Measurements from ENCODE around the gene NR1H3.
A peak's percentile ranks its signal among the peaks of the same experiment; 100 is the strongest.

The NR1H3 gene

GRCh38 chr11:47269829-47270305, 12.1 kb downstream of the NR1H3 start, which contains the start of gene MADD:
MADD (plus strand) TSS chr11:47270133.
- DNase-seq (ENCODE audit: low read depth in 2 of 2): peak; percentile 79 to 91

DNA sequence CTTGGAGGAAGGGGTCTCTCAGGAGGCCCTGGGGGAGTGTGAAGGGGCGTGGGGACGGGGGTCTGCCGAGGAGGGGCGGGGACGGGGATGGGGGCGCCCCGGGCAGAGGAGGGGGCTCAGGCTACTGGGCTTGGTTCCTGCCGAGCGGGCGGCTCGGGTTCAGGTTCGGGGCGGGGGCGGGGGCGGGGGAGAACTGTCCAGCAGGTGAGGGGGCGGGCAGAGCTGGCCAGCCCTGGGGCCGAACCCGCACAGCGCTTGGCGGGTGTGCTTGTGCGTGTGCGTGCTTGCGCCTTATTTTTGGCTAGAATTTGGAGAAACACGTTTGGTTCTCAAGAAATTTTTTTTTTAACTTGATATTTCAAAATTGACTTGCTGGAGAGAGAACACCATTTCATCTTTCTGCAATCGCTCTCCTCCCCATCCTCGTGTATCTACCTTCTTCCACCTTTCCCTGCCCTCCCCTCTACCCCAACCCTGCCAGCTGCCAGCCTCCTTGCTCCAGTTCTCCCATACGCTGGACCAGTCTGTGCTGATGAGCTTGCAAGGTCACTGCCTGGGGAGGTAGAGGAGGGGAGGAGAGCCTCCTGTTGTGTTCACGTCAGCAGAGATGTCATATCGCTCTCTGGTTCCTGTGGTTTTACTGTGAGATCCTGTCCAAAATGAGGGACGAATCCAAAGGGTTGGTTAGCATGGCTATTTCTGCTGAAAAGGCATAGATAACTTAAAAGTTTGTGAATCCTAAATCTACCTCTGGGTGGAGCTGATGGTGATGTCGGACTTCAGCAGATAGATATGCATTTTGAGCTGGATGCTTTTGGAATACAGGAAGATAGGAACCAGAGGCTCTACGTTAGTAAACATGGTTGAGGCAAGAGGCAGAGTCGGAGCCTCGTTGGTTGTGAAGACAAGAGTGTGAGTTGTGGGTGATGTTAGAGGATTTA, 12.8 kb downstream of the NR1H3 start:
- peak in 1 of 2 donors; percentile 26 for DNase-seq (ENCODE audit: low read depth in 2 of 2)

DNA sequence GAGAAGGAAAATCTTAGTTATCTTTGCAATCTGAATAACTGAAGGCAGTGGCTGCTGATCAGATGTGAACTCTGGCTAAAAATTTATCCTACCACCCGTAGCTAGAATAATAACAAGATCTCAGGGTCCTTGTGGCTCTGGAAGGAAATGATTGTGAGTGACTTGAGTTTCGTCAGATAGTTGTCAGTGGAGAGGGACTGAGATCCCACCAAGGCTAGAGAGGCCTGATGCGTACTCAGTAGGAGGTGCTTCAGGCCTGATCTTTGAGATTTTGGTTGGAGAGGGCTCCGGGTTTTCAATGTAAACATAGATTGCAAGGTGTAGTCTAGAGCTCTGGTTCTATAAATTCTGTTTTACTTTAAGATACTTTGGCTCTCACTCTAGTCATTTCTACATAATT, 13.5 kb downstream of the NR1H3 start:
- DNase-seq (ENCODE audit: low read depth in 2 of 2): no peak

- DNase-seq (ENCODE audit: low read depth in 2 of 2): no peak
These were observed 14.3 kb downstream of the NR1H3 start for GRCh38 chr11:47271961-47272661.

DNA sequence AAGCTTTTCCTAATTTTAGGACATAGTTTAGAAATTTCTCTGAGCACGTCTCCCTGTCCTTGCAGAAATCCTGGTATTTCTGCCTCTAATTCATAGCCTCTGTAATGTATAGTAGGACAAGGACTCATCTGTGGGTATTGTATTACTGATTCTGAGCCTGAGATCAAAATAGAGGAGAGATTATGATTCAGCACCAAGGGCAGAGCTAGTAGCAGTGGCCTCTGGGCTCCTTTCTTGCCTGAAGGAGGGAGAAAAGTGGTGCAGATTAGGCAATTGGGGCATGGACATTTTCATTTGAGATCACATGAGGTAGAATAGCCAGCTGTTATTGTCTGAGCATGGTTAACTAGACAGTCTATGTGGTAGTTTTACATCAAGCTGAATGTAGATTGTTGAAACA, 14.9 kb downstream of the NR1H3 start:
- DNase-seq (ENCODE audit: low read depth in 2 of 2): no peak

DNA sequence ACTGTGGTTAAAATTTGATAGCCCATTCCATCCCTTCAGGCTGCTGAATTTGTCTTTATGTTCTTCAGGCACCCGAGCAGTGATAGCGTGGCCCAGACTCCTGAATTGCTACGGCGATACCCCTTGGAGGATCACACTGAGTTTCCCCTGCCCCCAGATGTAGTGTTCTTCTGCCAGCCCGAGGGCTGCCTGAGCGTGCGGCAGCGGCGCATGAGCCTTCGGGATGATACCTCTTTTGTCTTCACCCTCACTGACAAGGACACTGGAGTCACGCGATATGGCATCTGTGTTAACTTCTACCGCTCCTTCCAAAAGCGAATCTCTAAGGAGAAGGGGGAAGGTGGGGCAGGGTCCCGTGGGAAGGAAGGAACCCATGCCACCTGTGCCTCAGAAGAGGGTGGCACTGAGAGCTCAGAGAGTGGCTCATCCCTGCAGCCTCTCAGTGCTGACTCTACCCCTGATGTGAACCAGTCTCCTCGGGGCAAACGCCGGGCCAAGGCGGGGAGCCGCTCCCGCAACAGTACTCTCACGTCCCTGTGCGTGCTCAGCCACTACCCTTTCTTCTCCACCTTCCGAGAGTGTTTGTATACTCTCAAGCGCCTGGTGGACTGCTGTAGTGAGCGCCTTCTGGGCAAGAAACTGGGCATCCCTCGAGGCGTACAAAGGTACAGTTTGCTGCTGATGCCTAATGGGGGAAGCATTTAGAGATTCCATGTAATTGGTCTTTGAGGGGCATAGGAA, 16.9 kb downstream of the NR1H3 start:
- DNase-seq (ENCODE audit: low read depth in 2 of 2): no peak

GRCh38 chr11:47276923-47277322, 19.1 kb downstream of the NR1H3 start:
- no peak for DNase-seq (ENCODE audit: low read depth in 2 of 2)

- no peak for DNase-seq (ENCODE audit: low read depth in 2 of 2)
These were observed 20.3 kb downstream of the NR1H3 start for GRCh38 chr11:47278058-47278457.

GRCh38 chr11:47278769-47279168, 21.0 kb downstream of the NR1H3 start:
- DNase-seq (ENCODE audit: low read depth in 2 of 2): no peak

- no peak for DNase-seq (ENCODE audit: low read depth in 2 of 2)
These were observed 22.3 kb downstream of the NR1H3 start for GRCh38 chr11:47280099-47280498.

- no peak for DNase-seq (ENCODE audit: low read depth in 2 of 2)
These were observed 23.1 kb downstream of the NR1H3 start for GRCh38 chr11:47280860-47281259.

DNA sequence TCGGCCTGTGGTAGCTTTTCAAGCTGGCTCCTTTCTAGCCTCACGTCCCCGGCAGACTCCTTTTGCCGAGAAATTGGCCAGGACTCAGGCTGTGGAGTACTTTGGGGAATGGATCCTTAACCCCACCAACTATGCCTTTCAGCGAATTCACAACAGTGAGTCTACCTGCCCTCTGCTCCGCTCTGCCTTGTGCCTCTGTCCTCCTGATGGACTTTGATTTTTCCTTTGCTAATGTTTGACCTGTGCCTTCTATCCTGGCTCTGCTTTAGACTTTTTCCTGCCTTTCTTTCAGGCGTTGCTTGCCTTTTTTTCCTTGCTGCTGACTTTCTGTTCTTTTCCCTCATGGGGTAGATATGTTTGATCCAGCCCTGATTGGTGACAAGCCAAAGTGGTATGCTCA, 24.7 kb downstream of the NR1H3 start:
- no peak for DNase-seq (ENCODE audit: low read depth in 2 of 2)

DNA sequence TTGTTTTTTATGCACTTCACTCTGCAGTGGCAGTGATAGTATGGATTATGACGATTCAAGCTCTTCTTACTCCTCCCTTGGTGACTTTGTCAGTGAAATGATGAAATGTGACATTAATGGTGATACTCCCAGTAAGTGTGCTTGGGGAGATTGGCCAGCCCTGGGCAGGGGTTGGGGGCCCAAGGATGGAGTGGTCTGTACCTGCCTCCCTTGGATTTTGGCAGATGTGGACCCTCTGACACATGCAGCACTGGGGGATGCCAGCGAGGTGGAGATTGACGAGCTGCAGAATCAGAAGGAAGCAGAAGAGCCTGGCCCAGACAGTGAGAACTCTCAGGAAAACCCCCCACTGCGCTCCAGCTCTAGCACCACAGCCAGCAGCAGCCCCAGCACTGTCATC, 26.4 kb downstream of the NR1H3 start:
- no peak for DNase-seq (ENCODE audit: low read depth in 2 of 2)

DNA sequence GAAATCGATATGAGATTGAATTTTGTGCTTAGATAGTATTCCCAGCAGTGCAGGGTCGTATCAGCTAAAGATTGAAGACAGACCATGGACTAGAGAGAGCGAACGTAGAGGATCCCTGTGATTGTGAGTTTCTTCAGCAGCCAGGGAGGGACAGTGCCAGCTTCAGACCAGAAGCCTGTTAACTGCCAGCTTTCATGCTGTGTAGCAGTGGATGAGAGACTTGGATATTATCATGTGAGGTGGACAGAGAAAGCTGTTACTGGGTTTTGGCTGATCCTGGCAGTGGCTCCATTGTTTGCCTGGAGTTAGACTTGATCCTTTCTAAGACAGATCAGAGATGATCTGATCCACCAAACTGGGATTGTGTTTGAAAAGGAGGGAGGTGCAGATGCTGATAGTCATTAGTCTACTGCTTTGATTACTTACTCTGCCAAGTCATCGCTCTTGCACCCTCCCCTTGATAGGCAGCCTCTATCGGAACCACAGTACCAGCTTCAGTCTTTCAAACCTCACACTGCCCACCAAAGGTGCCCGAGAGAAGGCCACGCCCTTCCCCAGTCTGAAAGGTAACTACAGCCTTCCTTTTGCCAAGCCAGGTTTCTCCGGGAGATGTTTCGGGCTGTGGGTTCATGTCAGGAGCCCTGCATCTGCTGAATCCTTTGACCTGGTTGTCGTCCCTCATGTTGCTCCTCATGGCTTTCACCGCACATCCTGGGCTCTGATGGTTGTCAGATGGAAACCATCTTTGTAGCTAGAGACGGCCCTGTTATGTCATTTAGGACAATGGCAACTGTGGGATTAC, 28.4 kb downstream of the NR1H3 start:
- DNase-seq (ENCODE audit: low read depth in 2 of 2): no peak

GRCh38 chr11:47288066-47288465, 30.3 kb downstream of the NR1H3 start:
- no peak for DNase-seq (ENCODE audit: low read depth in 2 of 2)

GRCh38 chr11:47289856-47290255, 32.1 kb downstream of the NR1H3 start:
- DNase-seq (ENCODE audit: low read depth in 2 of 2): no peak

GRCh38 chr11:47295385-47295784, 37.6 kb downstream of the NR1H3 start:
- no peak for DNase-seq (ENCODE audit: low read depth in 2 of 2)

GRCh38 chr11:47296045-47296444, 38.2 kb downstream of the NR1H3 start:
- no peak for DNase-seq (ENCODE audit: low read depth in 2 of 2)

DNA sequence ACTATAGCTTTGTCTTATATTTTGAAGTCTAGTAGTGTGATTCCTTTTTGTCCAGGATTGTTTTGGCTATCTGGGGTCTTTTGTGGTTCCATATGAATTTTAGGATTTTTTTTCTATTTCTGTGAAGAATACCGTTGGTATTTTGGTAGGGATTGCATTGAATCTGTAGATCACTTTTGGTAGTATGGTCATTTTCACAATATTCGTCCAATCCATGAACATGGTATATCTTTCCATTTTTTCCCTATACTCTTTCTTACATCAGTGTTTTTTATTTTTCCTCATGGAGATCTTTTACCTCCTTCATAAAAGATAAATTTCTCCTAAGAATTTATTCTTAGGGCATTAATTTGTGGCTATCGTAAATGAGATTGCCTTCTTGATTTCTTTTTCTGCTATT, 41.3 kb downstream of the NR1H3 start:
- DNase-seq (ENCODE audit: low read depth in 2 of 2): no peak

DNA sequence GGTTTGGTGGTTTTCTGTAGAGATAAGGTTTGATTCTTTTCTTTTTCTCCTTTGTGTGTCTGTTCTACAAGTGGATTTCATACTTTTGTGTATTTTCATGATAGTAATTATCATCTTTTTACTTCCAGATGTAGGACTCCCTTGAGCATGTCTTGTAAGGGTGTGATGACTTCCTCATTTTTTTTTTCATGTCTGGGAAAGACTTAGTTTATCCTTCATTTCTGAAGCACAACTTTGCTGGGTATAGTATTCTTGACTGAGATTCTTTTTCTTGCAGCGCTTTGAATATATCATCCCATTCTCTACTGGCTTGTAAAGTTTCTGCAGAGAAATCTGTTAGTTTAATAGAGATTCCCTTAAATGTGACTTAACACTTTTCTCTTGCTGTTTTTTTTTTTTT, 45.1 kb downstream of the NR1H3 start:
- no peak for DNase-seq (ENCODE audit: low read depth in 2 of 2)

DNA sequence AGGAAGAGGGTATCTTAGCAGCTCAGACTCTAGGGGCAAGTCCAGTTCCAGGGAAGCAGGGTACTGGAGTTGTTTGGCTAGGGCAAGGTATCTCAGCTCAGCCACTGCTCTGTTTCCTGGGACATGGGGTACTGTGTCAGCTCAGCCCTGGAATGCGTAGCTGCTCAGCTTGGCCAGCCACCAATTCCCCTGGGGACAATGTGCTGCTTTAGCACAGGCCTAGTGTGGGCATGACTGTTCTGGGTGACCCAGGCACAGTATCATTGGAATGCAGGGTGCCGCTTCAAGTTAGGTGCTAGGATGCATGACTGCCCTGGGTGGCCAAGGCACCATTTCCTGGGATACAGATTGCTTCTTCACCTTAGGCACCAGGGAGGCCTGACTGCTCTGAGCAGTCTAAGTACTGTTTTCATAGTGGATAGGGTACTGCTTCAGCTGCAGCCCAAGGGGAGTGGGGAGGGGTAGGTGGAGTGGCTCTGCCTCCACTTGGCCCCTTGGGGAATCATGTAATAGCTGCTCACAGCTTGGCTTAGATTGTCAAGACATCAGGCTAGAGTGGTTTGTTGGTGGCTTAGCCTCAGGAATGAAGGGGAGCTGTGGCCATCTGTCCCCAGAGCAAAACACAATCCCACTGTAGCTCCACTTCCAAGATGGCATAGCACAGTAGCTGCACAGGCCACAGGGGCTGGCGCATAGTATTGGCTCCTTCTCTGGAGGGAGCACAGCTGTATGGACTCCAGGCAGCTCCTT, 48.1 kb downstream of the NR1H3 start:
- no peak for DNase-seq (ENCODE audit: low read depth in 2 of 2)

Measured in stimulated activated CD8-positive, alpha-beta memory T cell treated with anti-CD3 and anti-CD28 coated beads, Interleukin-7, amount 100 ng/mL, for 4 hours (primary cell).